NCI-H748 treated with DMSO at 0.1 percent for 48 hours (cell line): Measurements from ENCODE around the gene DOLK.

ENCODE experiments used
- DNase-seq: peaks from one replicate; lab custom pipeline; 2025; lab: John Stamatoyannopoulos, UW

The DOLK gene

GRCh38 chr9:128933731-128934130 is 13.7 kb downstream of the DOLK start:
- DNase-seq: no peak

DNA sequence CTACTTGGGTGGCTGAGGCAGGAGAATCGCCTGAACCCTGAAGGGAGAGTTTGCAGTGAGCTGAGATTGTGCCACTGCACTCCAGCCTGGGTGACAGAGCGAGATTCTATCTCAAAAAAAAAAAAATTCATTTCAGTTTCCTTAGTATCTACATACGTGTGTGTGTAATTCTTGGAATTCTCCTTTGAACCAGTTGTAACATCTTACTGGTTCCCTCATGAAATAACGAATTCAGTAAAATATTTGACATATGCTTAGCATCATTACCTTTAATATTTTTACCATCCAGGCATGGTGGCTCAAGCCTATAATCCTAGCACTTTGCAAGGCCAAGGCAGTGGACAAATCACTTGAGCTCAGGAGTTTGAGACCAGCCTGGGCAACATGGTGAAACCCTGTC is 17.8 kb downstream of the DOLK start:
- DNase-seq: no peak

- DNase-seq: no peak
These were observed 18.8 kb downstream of the DOLK start for GRCh38 chr9:128928624-128929023.

GRCh38 chr9:128927731-128928411 is 19.5 kb downstream of the DOLK start:
- peak; percentile 29 for DNase-seq

DNA sequence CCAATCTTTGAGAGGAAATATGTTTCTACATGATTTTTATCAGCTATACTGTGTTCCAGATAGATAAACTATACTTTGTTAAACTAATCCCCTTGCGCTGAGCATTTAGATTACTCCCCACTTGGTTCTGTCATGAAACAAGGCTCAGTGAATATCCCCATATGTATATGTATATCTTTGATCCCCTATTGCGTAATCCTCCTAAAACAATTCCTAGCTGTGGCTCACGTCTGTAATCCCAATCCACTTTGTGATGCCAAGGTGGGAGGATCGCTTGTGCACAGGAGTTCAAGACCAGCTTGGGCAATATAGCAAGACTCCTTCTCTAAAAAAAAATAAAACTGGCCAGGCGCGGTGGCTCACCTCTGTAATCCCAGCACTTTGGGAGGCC is 23.9 kb downstream of the DOLK start:
- no peak for DNase-seq

DNA sequence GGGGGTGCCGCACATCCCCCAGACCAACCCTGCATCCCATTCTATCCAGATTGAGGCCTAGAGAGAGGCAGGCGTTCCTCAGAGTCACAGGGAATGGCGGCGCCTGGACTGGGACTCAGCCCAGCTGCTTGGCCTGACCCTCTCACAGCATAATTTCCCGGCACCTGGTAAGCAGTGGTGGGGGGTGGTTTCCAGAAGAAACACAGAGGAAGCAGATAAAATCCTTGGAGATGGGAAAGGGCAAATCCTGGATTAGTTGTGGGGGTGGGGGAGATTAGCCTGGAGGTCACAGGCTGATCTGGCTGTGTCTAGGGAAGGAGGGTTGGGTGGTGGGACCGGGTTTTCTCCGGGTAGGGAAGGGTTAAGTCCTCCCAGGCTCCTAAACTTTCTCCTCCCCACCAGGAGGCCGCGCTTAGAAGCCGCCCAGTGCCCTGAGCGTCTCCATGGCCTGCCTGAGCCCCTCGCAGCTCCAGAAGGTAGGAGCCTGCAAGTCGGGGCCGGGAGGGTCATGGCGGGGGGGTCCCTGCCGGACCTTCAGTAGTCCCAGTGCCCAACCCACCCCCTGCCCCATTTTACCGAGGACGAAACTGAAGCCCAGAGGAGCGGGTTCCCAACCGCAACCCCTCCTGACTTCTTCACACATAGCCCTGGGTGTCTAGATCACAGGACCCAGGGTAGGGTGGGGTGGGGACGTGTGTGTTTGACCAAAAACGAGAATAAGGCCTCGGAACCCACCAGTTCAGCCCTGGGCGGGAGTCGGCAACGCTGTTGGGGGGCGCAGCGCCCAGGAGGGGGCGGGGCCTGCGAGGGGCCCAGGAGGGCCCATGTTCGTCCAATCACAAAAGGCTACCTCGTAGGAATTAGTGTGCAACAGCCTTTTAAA is 25.3 kb downstream of the DOLK start:
- no peak for DNase-seq

- DNase-seq: no peak
These were observed 26.9 kb downstream of the DOLK start, which contains the start of gene PHYHD1 for GRCh38 chr9:128920381-128921058. Gene PHYHD1 (plus strand): TSS chr9:128920982. CDS start chr9:128922324, 1,342 bp downstream.

DNA sequence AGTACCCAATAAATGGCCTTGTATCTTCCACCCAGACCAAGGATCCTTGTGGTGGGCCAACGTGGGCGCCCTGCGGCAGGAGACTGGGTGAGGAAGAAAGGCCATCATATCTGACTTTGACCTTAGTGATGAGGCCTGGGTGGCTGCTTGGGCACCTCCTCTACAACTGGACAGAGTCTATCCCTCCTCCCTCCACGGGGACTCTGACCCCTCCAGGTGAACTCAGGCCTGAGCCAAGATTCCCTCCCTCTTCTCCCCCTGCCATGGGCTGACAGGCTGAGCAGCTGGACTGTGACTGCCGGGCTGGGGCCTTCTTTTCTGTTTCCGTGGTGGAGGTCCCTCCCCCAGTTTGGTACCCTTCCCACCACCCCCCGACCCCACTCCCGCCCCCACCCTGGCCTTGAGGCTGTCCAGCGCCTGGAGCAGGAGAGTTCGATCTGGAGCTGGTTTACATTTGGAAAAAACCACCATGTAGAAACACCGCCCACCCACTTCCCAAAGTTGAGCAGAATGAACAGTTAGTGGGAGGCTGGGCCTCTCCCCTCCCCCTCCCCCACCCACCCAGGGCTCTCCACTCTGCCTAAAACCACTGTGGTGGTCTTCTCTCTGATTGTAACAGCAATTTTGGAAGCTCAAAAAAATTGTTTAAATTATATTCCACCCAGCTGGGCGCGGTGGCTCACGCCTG is 27.9 kb downstream of the DOLK start:
- no peak for DNase-seq

GRCh38 chr9:128918921-128919320 is 28.5 kb downstream of the DOLK start:
- no peak for DNase-seq

- no peak for DNase-seq
These were observed 30.1 kb downstream of the DOLK start for GRCh38 chr9:128917151-128917849.

DNA sequence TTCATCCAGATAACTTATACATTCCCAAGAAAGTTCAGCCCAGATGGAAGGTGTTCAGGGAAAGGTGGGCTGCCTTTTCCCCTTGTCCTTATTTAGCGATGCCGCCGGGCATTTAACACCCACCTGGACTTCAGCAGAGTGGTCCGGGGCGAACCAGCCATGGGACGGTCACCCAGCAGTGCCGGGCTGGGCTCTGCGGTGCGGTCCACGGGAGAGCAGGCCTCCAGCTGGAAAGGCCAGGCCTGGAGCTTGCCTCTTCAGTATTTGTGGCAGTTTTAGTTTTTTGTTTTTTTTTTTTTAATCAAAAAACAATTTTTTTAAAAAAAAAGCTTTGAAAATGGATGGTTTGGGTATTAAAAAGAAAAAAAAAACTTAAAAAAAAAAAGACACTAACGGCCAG is 30.7 kb downstream of the DOLK start:
- no peak for DNase-seq

DNA sequence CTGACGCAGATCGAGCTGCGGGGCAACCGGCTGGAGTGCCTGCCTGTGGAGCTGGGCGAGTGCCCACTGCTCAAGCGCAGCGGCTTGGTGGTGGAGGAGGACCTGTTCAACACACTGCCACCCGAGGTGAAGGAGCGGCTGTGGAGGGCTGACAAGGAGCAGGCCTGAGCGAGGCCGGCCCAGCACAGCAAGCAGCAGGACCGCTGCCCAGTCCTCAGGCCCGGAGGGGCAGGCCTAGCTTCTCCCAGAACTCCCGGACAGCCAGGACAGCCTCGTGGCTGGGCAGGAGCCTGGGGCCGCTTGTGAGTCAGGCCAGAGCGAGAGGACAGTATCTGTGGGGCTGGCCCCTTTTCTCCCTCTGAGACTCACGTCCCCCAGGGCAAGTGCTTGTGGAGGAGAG is 31.2 kb downstream of the DOLK start:
- no peak for DNase-seq

DNA sequence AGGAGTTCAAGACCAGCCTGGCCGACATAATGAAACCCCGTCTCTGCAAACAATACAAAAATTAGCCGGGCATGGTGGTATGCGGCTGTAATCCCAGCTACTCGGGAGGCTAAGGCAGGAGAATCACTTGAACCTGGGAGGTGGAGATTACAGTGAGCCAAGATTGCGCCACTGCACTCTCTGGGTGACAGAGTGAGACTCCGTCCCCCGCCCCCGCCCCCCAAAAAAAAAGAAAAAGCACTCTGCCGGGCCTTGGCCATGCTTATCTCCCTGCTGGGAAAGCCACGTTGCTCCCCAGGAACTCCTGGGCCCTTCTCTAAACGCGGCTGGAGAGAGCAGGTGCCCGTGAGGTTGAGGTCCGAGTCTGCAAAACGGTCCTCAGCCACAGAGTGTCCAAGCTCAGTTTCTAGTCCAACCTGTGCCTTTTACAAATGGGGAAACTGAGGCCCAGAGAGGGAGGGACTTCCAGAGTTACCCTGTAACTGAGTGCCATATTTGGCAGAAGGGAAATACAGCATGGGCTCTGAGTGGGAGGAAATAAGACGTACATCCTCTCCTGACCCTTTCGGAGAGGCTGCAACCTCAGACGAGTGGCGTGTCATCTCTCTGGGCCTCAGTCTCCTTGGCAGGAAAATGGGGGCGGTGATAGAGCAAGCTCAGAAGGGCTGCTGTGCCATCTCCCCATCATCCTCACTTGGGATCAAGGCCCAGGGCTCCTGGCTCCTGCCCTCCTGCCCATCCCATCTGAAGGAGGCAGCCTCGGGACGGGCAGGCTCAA is 33.2 kb downstream of the DOLK start:
- DNase-seq: no peak

DNA sequence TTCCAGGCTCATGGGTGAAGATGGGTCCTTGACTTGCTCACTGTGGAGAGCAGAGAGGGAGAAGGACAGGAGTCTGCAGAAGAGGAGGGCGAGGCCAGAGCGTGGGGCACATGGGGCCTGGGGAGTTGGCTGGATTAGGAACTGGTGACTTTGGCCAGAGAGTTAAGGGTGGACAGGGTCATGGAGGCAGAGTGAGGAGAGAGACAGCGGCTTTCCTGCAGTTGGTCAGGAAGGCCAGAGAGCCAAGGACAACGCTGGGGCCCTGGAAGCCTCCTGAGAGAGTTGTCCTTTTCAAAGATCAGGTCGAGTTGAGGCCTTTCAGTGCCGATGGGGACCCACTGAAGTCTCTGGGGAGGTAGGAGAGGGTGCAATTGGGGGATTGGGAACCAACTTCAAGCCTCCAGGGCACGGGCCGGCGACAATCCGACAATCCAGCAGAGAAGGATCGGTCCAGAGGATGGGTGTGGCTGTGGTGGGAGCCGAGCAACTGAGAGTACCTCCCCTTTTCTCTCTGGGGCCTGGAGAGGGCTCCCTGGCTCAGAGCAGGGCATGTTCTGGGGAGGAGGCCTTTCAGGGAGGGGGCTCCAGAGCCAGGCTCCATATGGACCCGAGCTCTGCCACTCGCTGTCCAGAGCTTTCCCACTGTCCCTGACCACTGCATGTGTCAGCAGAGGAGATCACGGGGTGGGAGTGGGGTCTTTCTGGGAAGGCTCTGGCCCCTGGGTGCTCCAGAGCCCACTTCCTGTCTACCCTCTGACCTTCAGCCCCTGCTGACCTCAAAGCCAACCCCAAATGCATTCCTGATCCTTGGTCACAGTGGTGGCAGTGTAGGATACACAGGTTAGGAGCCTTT is 34.1 kb downstream of the DOLK start:
- DNase-seq: no peak

- DNase-seq: no peak
These were observed 35.0 kb downstream of the DOLK start for GRCh38 chr9:128912270-128912853.

GRCh38 chr9:128911529-128912035 is 35.8 kb downstream of the DOLK start:
- no peak for DNase-seq

DNA sequence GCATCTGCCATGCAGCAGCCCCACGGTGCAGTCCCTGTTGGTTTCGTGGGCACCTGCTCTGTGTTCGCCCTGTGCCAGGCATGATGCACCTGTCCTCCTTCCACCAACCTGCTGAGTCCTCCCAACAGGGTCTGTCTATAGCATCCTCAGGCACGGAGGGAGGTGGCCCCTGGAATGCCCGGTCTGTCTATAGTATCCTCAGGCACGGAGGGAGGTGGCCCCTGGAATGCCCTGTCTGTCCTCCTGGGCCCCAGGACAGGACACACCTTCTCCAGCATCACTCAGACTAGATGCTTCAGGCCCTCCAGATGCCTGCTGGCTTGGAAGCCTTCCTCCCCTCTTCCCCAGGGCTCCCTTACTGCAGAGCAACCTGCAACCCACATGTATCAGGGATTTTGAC is 36.5 kb downstream of the DOLK start:
- no peak for DNase-seq

DNA sequence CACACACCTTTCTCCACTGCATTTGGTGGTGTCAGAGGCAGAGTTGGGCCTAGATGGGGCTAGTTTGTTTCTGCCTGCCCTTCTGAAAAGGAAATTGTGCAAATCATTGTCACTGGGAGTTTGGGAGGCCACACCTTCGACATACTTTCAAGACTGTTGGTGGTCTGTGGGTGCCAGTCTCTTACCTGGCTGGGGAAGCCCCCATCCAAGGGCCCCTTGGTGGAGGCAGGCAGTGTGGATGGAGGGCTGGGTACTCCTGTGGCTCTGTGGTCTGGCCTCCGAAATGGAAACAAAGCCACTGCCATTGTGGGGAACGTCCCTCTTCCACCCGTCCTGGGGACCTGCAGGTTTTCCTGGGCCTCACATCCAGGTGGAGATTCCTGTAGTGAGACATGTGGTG is 37.5 kb downstream of the DOLK start:
- DNase-seq: no peak

DNA sequence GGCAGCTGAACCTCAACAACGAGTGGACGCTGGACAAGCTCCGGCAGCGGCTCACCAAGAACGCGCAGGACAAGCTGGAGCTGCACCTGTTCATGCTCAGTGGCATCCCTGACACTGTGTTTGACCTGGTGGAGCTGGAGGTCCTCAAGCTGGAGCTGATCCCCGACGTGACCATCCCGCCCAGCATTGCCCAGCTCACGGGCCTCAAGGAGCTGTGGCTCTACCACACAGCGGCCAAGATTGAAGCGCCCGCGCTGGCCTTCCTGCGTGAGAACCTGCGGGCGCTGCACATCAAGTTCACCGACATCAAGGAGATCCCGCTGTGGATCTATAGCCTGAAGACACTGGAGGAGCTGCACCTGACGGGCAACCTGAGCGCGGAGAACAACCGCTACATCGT is 39.0 kb downstream of the DOLK start:
- no peak for DNase-seq
